ENCODE measurements around the gene ELN. TPM values are rescaled to one million over a fixed set of nuclear protein-coding genes. Genes with fewer than 3 reads are reported as not detected.

Gene ELN
- total and polyA plus RNA-seq, 2 of the 8 experiments (the other 6 are each of a cell fraction or from before 2014, with no cell fraction given): 5.1 to 5.6 TPM

DNA sequence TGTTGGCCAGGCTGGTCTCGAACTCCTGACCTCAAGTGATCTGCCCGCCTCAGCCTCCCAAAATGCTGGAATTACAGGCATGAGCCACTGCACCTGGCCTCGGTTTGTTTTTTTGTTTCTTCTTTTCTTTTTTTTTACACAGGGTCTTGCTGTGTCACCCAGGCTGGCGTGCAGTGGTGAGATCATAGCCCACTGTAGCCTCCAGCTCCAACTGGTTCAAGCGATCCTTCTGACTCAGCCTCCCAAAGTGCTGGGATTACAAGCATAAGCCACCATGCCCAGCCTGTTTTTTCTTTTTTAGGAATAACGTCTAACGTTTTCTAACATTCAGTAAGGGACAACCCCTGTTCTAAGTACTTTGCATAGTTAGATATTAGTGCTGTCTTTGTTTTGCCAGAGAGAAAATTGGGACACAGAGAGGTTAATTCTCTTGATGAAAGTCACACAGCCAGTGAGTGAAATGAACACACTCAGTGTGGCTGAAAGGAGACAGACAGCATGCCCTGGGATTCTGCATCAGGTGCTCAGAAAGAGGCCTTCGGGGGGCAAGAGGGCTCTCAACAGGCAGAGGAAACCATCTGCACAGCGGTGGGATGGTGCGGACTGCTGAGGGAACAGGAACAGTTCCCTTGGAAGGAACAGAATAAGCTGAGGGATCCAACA is 59.9 kb downstream of the ELN start (continued):
- TF ChIP-seq HDAC2 (IDR thresholded peaks at IDR 0.05; ENCODE audit: borderline replicate concordance in 1 of 2, low read depth in 2 of 2, low read length in 2 of 2): no peak
- TF ChIP-seq KDM4A (IDR thresholded peaks at IDR 0.05; ENCODE audit: low read depth, low read length, severe bottlenecking): no peak
- TF ChIP-seq EP300 (IDR thresholded peaks at IDR 0.05; ENCODE audit: borderline replicate concordance in 1 of 2, low read depth in 2 of 2, low read length in 2 of 2): no peak
